GM23338 (cell line): ENCODE data around the gene SYNE4. TPM values are rescaled to one million over a fixed set of nuclear protein-coding genes. Genes with fewer than 3 reads are reported as not detected.
A peak's percentile ranks its signal among the peaks of the same experiment; 100 is the strongest.

Experiments
- ATAC-seq: fragments of 200-7000 bp; cut with Tn5 transposase; 3 replicates; pipeline ENCODE4 v1.9.1; 2020
- DNase-seq: peaks from one replicate; pipeline ENCODE4 v3.0.0-alpha.2; 2015; ENCODE audit warnings: low spot score
- H2AFZ ChIP-seq: fragments of 200-600 bp; sonication (generic); 2 replicates; pipeline ENCODE4 v1.8.0; 2016; ENCODE audit warnings: antibody characterized with exemption, mild to moderate bottlenecking, moderate library complexity
- H3F3A ChIP-seq: fragments of 200-600 bp; sonication (generic); replicated peaks from 2 replicates; pipeline ENCODE4 v1.8.0; 2017; ENCODE audit warnings: antibody characterized with exemption, mixed run types, low read depth
- H3K27ac ChIP-seq: fragments of 200-600 bp; sonication (generic); 2 replicates; pipeline ENCODE4 v1.6.1; 2016; ENCODE audit warnings: low read depth
- H3K27me3 ChIP-seq: fragments of 200-600 bp; sonication (generic); 2 replicates; pipeline ENCODE4 v1.8.0; 2016; ENCODE audit warnings: mild to moderate bottlenecking, mixed run types, moderate library complexity; ENCODE audit not compliant: insufficient read depth
- H3K36me3 ChIP-seq: fragments of 200-600 bp; sonication (generic); 2 replicates; pipeline ENCODE4 v1.8.0; 2016; ENCODE audit warnings: mild to moderate bottlenecking; ENCODE audit not compliant: insufficient read depth
- H3K4me1 ChIP-seq: fragments of 200-600 bp; sonication (generic); 2 replicates; pipeline ENCODE4 v1.8.0; 2016; ENCODE audit warnings: mild to moderate bottlenecking, moderate library complexity; ENCODE audit not compliant: insufficient read depth
- H3K4me2 ChIP-seq: fragments of 200-600 bp; sonication (generic); 2 replicates; pipeline ENCODE4 v1.7.1; 2017; ENCODE audit warnings: mixed run types
- H3K4me3 ChIP-seq: fragments of 200-600 bp; sonication (generic); 2 replicates; pipeline ENCODE4 v1.6.1; 2016; ENCODE audit warnings: mixed run types
- H3K79me2 ChIP-seq: fragments of 200-600 bp; sonication (generic); replicated peaks from 2 replicates; pipeline ENCODE4 v1.8.0; 2017; ENCODE audit warnings: mild to moderate bottlenecking; ENCODE audit not compliant: insufficient read depth
- H3K9me2 ChIP-seq: fragments of 200-600 bp; sonication (generic); 2 replicates; pipeline ENCODE4 v1.8.0; 2017; ENCODE audit not compliant: insufficient read depth
- H4K20me1 ChIP-seq: fragments of 200-600 bp; sonication (generic); replicated peaks from 2 replicates; pipeline ENCODE4 v1.8.0; 2017; ENCODE audit warnings: mild to moderate bottlenecking; ENCODE audit not compliant: insufficient read depth
- H3K27ac Mint-ChIP-seq: 2 replicates; pipeline ENCODE4 v1.8.0; 2020; ENCODE audit warnings: inconsistent platforms, mild to moderate bottlenecking, moderate library complexity, mixed read lengths
- H3K27me3 Mint-ChIP-seq: 3 replicates; pipeline ENCODE4 v1.8.0; 2022; ENCODE audit warnings: low read depth, mild to moderate bottlenecking, moderate library complexity, mixed read lengths, inconsistent platforms; ENCODE audit not compliant: insufficient read depth, poor library complexity
- H3K36me3 Mint-ChIP-seq: 3 replicates; pipeline ENCODE4 v1.8.0; 2021; ENCODE audit warnings: low read depth, mild to moderate bottlenecking, inconsistent platforms, moderate library complexity, mixed read lengths
- H3K4me1 Mint-ChIP-seq: 3 replicates; pipeline ENCODE4 v1.8.0; 2020; ENCODE audit warnings: mild to moderate bottlenecking, inconsistent platforms, mixed read lengths
- H3K4me3 Mint-ChIP-seq: 3 replicates; pipeline ENCODE4 v1.8.0; 2021; ENCODE audit warnings: moderate library complexity, mild to moderate bottlenecking, inconsistent platforms, mixed read lengths
- H3K9me3 Mint-ChIP-seq: 3 replicates; pipeline ENCODE4 v1.8.0; 2020; ENCODE audit warnings: moderate library complexity, mild to moderate bottlenecking, inconsistent platforms, mixed read lengths
- EZH2 ChIP-seq: fragments of 200-600 bp; sonication (generic); IDR thresholded peaks from one replicate; pipeline ENCODE4 v1.8.0; 2017; ENCODE audit warnings: antibody characterized with exemption, mild to moderate bottlenecking, low read depth; ENCODE audit not compliant: unreplicated experiment
- POLR2AphosphoS5 ChIP-seq: IDR thresholded peaks from 2 replicates; pipeline ENCODE4 v1.6.1; 2016; ENCODE audit warnings: antibody characterized with exemption, low read depth
- long read RNA-seq: library from polyadenylated mRNA; unstranded; transcript quantifications from one replicate; pipeline ENCODE4 v2.0.0, GENCODE V29; 2020; ENCODE audit not compliant: unreplicated experiment
- polyA plus RNA-seq: library from polyadenylated mRNA; unstranded; fragments of >200 nt; fragmentation: Nextera tagmentation; extraction: Ambion mirVana; gene quantifications from 2 replicates; pipeline ENCODE4 v1.2.1, GENCODE V29; 2016
- total RNA-seq: library from RNA; depleted of rRNA; stranded (reverse); fragments of >200 nt; shearing (Covaris generic); gene quantifications from 2 replicates; pipeline ENCODE4 v1.2.3, GENCODE V29; 2014; rRNA removed
- TF ChIP-seq, protein P1 (sequence below): fragments of 250-450 bp; sonication (Bioruptor Pico); IDR thresholded peaks from 2 replicates; pipeline ENCODE4 v1.5.0; 2020; ENCODE audit warnings: mild to moderate bottlenecking, moderate library complexity

Gene SYNE4
- 24.1 and 26.1 TPM in 2 replicates for total RNA-seq
- 47.3 and 49.8 TPM in 2 replicates for polyA plus RNA-seq
- long read RNA-seq, transcript SYNE4-201 (8 exons, 1,365 nt) = major isoform, 9 of 45 reads
- long read RNA-seq, partial matches to known transcripts = 1 of 45 reads
- long read RNA-seq, other reads (novel, unspliced or antisense) = 32 of 45 reads

GRCh38 chr19:36008336-36008978, at the start of gene SYNE4:
Gene SYNE4 (minus strand): TSS chr19:36008813. CDS start chr19:36008681, 132 bp downstream.
- Histone ChIP-seq H4K20me1 (no peaks in the 10 kb centered on the region; the same call in 1 of the 2 replicates), H3K79me2 (peaks cover 2% of the 10 kb centered on the region), H3F3A (no peaks in the 10 kb centered on the region), H3K4me3 (peak within 1 kb of the TSS; percentile 85), H3K4me2 (peak within 1 kb of the TSS; percentile 85), H3K36me3 (0 out of 2 replicates have a peak, but pooled peaks cover 5% of the 10 kb centered on the region), H3K27ac (0 out of 2 replicates have a peak within 1 kb of the TSS, but pooled peaks have one; percentile 12), H3K9me2 (no peaks in the 10 kb centered on the region), H3K4me1 (peaks cover 17% of the 10 kb centered on the region; the same call in 1 of the 2 replicates), H3K27me3 (no peaks in the 10 kb centered on the region), H2AFZ (peak within 1 kb of the TSS; percentile 83)
- peak within 1 kb of the TSS; percentile 95 for H3K4me3 Mint-ChIP-seq
- no peak for TF ChIP-seq EZH2
- TF ChIP-seq POLR2AphosphoS5 = peak; percentile 78
- TF ChIP-seq, protein P1, sequence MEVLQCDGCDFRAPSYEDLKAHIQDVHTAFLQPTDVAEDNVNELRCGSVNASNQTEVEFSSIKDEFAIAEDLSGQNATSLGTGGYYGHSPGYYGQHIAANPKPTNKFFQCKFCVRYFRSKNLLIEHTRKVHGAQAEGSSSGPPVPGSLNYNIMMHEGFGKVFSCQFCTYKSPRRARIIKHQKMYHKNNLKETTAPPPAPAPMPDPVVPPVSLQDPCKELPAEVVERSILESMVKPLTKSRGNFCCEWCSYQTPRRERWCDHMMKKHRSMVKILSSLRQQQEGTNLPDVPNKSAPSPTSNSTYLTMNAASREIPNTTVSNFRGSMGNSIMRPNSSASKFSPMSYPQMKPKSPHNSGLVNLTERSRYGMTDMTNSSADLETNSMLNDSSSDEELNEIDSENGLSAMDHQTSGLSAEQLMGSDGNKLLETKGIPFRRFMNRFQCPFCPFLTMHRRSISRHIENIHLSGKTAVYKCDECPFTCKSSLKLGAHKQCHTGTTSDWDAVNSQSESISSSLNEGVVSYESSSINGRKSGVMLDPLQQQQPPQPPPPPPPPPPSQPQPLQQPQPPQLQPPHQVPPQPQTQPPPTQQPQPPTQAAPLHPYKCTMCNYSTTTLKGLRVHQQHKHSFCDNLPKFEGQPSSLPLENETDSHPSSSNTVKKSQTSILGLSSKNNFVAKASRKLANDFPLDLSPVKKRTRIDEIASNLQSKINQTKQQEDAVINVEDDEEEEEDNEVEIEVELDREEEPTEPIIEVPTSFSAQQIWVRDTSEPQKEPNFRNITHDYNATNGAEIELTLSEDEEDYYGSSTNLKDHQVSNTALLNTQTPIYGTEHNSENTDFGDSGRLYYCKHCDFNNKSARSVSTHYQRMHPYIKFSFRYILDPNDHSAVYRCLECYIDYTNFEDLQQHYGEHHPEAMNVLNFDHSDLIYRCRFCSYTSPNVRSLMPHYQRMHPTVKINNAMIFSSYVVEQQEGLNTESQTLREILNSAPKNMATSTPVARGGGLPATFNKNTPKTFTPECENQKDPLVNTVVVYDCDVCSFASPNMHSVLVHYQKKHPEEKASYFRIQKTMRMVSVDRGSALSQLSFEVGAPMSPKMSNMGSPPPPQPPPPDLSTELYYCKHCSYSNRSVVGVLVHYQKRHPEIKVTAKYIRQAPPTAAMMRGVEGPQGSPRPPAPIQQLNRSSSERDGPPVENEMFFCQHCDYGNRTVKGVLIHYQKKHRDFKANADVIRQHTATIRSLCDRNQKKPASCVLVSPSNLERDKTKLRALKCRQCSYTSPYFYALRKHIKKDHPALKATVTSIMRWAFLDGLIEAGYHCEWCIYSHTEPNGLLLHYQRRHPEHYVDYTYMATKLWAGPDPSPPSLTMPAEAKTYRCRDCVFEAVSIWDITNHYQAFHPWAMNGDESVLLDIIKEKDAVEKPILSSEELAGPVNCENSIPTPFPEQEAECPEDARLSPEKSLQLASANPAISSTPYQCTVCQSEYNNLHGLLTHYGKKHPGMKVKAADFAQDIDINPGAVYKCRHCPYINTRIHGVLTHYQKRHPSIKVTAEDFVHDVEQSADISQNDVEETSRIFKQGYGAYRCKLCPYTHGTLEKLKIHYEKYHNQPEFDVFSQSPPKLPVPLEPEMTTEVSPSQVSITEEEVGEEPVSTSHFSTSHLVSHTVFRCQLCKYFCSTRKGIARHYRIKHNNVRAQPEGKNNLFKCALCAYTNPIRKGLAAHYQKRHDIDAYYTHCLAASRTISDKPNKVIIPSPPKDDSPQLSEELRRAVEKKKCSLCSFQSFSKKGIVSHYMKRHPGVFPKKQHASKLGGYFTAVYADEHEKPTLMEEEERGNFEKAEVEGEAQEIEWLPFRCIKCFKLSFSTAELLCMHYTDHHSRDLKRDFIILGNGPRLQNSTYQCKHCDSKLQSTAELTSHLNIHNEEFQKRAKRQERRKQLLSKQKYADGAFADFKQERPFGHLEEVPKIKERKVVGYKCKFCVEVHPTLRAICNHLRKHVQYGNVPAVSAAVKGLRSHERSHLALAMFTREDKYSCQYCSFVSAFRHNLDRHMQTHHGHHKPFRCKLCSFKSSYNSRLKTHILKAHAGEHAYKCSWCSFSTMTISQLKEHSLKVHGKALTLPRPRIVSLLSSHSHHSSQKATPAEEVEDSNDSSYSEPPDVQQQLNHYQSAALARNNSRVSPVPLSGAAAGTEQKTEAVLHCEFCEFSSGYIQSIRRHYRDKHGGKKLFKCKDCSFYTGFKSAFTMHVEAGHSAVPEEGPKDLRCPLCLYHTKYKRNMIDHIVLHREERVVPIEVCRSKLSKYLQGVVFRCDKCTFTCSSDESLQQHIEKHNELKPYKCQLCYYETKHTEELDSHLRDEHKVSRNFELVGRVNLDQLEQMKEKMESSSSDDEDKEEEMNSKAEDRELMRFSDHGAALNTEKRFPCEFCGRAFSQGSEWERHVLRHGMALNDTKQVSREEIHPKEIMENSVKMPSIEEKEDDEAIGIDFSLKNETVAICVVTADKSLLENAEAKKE (CRISPR knock-in tag) = no peak
- H3K36me3 Mint-ChIP-seq = peaks cover 25% of the 10 kb centered on the region
- peak; percentile 93 for DNase-seq
- H3K9me3 Mint-ChIP-seq = no peaks in the 10 kb centered on the region; the same call in 2 of the 3 replicates
- peaks cover 23% of the 10 kb centered on the region for H3K4me1 Mint-ChIP-seq
- ATAC-seq = peak; percentile 87
- peak within 1 kb of the TSS; percentile 95 for H3K27ac Mint-ChIP-seq
- H3K27me3 Mint-ChIP-seq = peaks cover 15% of the 10 kb centered on the region
